SK-N-SH treated with all-trans-retinoic acid at 6 μM for 48 hours (cell line): Measurements from ENCODE around the gene GGTA1.

Source experiments
- ATAC-seq: fragments of 200-7000 bp; cut with Tn5 transposase; 3 replicates; pipeline ENCODE4 v1.9.1; 2020; ENCODE audit warnings: mild to moderate bottlenecking, moderate library complexity
- ARNTL ChIP-seq: fragments of 450-650 bp; formaldehyde crosslinking; IDR thresholded peaks from 2 replicates; pipeline ENCODE4 v1.5.0; 2020; ENCODE audit warnings: low read depth, mild to moderate bottlenecking, moderate library complexity, borderline replicate concordance
- BACH2 ChIP-seq: fragments of 250-450 bp; sonication (Bioruptor Pico); IDR thresholded peaks from 2 replicates; pipeline ENCODE4 v1.9.0; 2021; ENCODE audit warnings: mild to moderate bottlenecking, borderline replicate concordance
- CREB5 ChIP-seq: fragments of 250-450 bp; sonication (Bioruptor Pico); IDR thresholded peaks from 2 replicates; pipeline ENCODE4 v1.5.1; 2020; ENCODE audit warnings: low read depth, mild to moderate bottlenecking, moderate library complexity
- CSDC2 ChIP-seq: fragments of 250-450 bp; sonication (Bioruptor Pico); IDR thresholded peaks from 2 replicates; pipeline ENCODE4 v1.5.0; 2020; ENCODE audit warnings: mild to moderate bottlenecking, moderate library complexity
- ESRRG ChIP-seq: fragments of 250-450 bp; sonication (Bioruptor Pico); IDR thresholded peaks from 2 replicates; pipeline ENCODE4 v1.6.1; 2021; ENCODE audit warnings: mild to moderate bottlenecking
- GLIS3 ChIP-seq: fragments of 250-450 bp; sonication (Bioruptor Pico); IDR thresholded peaks from 2 replicates; pipeline ENCODE4 v1.5.0; 2020; ENCODE audit warnings: mild to moderate bottlenecking, moderate library complexity
- OSR1 ChIP-seq: fragments of 250-450 bp; sonication (Bioruptor Pico); IDR thresholded peaks from 2 replicates; pipeline ENCODE4 v1.8.0; 2022; ENCODE audit warnings: moderate library complexity, mild to moderate bottlenecking, inconsistent platforms
- POU6F1 ChIP-seq: fragments of 250-450 bp; sonication (Bioruptor Pico); IDR thresholded peaks from 2 replicates; pipeline ENCODE4 v1.8.0; 2021; ENCODE audit warnings: low read depth, mild to moderate bottlenecking, moderate library complexity, borderline replicate concordance
- PPARA ChIP-seq: fragments of 250-450 bp; sonication (Bioruptor Pico); IDR thresholded peaks from 2 replicates; pipeline ENCODE4 v1.5.0; 2020; ENCODE audit warnings: mild to moderate bottlenecking, borderline replicate concordance
- RARB ChIP-seq: fragments of 250-450 bp; sonication (Bioruptor Pico); IDR thresholded peaks from 2 replicates; pipeline ENCODE4 v1.8.0; 2021; ENCODE audit warnings: mild to moderate bottlenecking, moderate library complexity
- SNAI2 ChIP-seq: fragments of 250-450 bp; sonication (Bioruptor Pico); IDR thresholded peaks from 2 replicates; pipeline ENCODE4 v1.5.0; 2020; ENCODE audit warnings: mild to moderate bottlenecking, moderate library complexity
- TCF4 ChIP-seq: fragments of 250-450 bp; sonication (Bioruptor Pico); IDR thresholded peaks from 2 replicates; pipeline ENCODE4 v1.8.0; 2021; ENCODE audit warnings: mild to moderate bottlenecking, moderate library complexity, borderline replicate concordance
- TOX ChIP-seq: fragments of 250-450 bp; sonication (Bioruptor Pico); IDR thresholded peaks from 2 replicates; pipeline ENCODE4 v1.8.0; 2021; ENCODE audit warnings: mild to moderate bottlenecking, moderate library complexity, borderline replicate concordance
- TSHZ2 ChIP-seq: fragments of 250-450 bp; sonication (Bioruptor Pico); IDR thresholded peaks from 2 replicates; pipeline ENCODE4 v1.5.0; 2020; ENCODE audit warnings: mild to moderate bottlenecking, moderate library complexity
- ZC3H10 ChIP-seq: fragments of 250-450 bp; sonication (Bioruptor Pico); IDR thresholded peaks from 2 replicates; pipeline ENCODE4 v1.5.1; 2021; ENCODE audit warnings: mild to moderate bottlenecking, moderate library complexity
- ZFP3 ChIP-seq: fragments of 250-450 bp; sonication (Bioruptor Pico); IDR thresholded peaks from 2 replicates; pipeline ENCODE4 v1.5.0; 2020; ENCODE audit warnings: mild to moderate bottlenecking, moderate library complexity
- ZFP30 ChIP-seq: fragments of 450-650 bp; formaldehyde crosslinking; IDR thresholded peaks from 2 replicates; pipeline ENCODE4 v1.5.0; 2022; ENCODE audit warnings: mild to moderate bottlenecking, moderate library complexity
- ZNF565 ChIP-seq: fragments of 450-650 bp; formaldehyde crosslinking; conservative IDR thresholded peaks from 2 replicates; pipeline ENCODE4 v1.5.0; 2020; ENCODE audit warnings: low read depth, mild to moderate bottlenecking, moderate library complexity
- ZNF70 ChIP-seq: fragments of 450-650 bp; formaldehyde crosslinking; IDR thresholded peaks from 2 replicates; pipeline ENCODE4 v1.5.0; 2020; ENCODE audit warnings: mild to moderate bottlenecking, moderate library complexity
- ZNF8 ChIP-seq: fragments of 450-650 bp; formaldehyde crosslinking; IDR thresholded peaks from 2 replicates; pipeline ENCODE4 v1.5.0; 2020; ENCODE audit warnings: mild to moderate bottlenecking, moderate library complexity

GGTA1 gene

GRCh38 chr9:121445986-121446385 is 53.7 kb downstream of the GGTA1 start:
- peak; percentile 48; the same call in 1 of the 3 replicates for ATAC-seq
- TF ChIP-seq POU6F1 (CRISPR knock-in tag) (no peak), ZNF8 (no peak), CREB5 (no peak), ZFP30 (CRISPR knock-in tag) (no peak), TCF4 (no peak), OSR1 (CRISPR knock-in tag) (no peak), TOX (CRISPR knock-in tag) (no peak)

- TF ChIP-seq TOX (CRISPR knock-in tag) (no peak), ESRRG (CRISPR knock-in tag) (no peak)
- ATAC-seq: no peak
Observed at GRCh38 chr9:121443981-121444380, 55.7 kb downstream of the GGTA1 start.

GRCh38 chr9:121441165-121441564 is 58.5 kb downstream of the GGTA1 start:
- TF ChIP-seq CSDC2 (CRISPR knock-in tag): no peak
- no peak for TF ChIP-seq ZFP3 (CRISPR knock-in tag)
- TF ChIP-seq TSHZ2: no peak
- no peak for TF ChIP-seq RARB (CRISPR knock-in tag)
- TF ChIP-seq ARNTL (CRISPR knock-in tag): no peak
- no peak for TF ChIP-seq ZNF70
- no peak for TF ChIP-seq ZFP30 (CRISPR knock-in tag)
- no peak for TF ChIP-seq TOX (CRISPR knock-in tag)
- no peak for TF ChIP-seq TCF4
- no peak for TF ChIP-seq ZC3H10 (CRISPR knock-in tag)
- TF ChIP-seq SNAI2 (CRISPR knock-in tag): no peak
- no peak for TF ChIP-seq ZNF565 (CRISPR knock-in tag)
- TF ChIP-seq CREB5: no peak
- TF ChIP-seq POU6F1 (CRISPR knock-in tag): no peak
- no peak for TF ChIP-seq GLIS3 (CRISPR knock-in tag)
- no peak for TF ChIP-seq PPARA
- TF ChIP-seq ESRRG (CRISPR knock-in tag): no peak
- no peak for TF ChIP-seq BACH2 (CRISPR knock-in tag)
- TF ChIP-seq OSR1 (CRISPR knock-in tag): no peak
- no peak for TF ChIP-seq ZNF8
- no peak for ATAC-seq
